Measurements from ENCODE around the gene AHSA1. TPM values are rescaled to one million over a fixed set of nuclear protein-coding genes. Genes with fewer than 3 reads are reported as not detected.

AHSA1 gene
- total and polyA plus RNA-seq, 10 of the 15 experiments (the other 5 are each of a cell fraction or from before 2014, with no cell fraction given) = 51.8 to 295 (median 201) TPM

DNA sequence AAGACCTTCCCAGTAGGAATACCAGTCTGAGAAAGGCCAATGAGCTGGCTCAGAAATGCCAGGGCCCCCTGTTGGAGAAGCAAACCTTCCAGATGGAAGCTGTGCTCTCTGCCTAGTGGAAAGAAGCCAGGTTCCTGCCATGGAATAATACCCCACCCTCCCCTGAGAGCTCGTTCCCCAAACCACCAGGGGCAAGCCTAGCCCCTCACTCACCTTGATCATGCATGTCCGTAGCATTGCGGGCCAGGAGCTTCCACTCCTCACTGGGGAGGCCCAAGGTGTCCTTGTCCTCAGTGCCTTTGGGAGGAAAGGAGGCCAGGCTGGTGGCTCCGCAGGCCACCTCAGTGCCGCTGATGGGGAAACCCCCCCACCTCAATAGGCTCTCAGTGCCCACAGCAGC is 20.1 kb downstream of the AHSA1 start:
- Histone ChIP-seq H3K27ac (ENCODE audit: control insufficient read depth, insufficient read depth) (no peak overlapping the region), H3K9ac (ENCODE audit: control insufficient read depth, insufficient read depth, low read length) (no peak overlapping the region), H3K4me1 (ENCODE audit: control insufficient read depth, insufficient read depth, low read length) (peaks cover 8% of the 10 kb centered on the region), H3K27me3 (replicated peaks in 1 of 2; ENCODE audit: control insufficient read depth in 2 of 2, insufficient read depth in 2 of 2, low read length in 1 of 2) (no peaks in the 10 kb centered on the region; a peak in 1 of 4 replicates), H3K4me2 (ENCODE audit: control insufficient read depth, insufficient read depth) (no peak overlapping the region), H3K36me3 (ENCODE audit: control insufficient read depth in 2 of 2, insufficient read depth in 2 of 2, low read length in 1 of 2) (no peaks in the 10 kb centered on the region), H2AFZ (ENCODE audit: control insufficient read depth, low read depth, low read length) (no peak overlapping the region), H3K79me2 (ENCODE audit: control insufficient read depth, insufficient read depth, low read length) (no peaks in the 10 kb centered on the region), H4K20me1 (ENCODE audit: control insufficient read depth, insufficient read depth) (no peaks in the 10 kb centered on the region), H3K9me3 (replicated peaks; ENCODE audit: control insufficient read depth, insufficient read depth, low read length) (no peaks in the 10 kb centered on the region), H3K4me3 (no peak overlapping the region)
- intact Hi-C loops (cut with micrococcal nuclease; ENCODE audit: unreplicated experiment) = no loop called here
- no peak; the same call in 2 of the 3 replicates for ATAC-seq
- RAD21 ChIA-PET (ENCODE audit: unreplicated experiment) = interaction anchor here (2.0 kb wide), 1 partner anchor 19 kb away, joined by 12 read pairs; the partner anchor contains the start of gene AHSA1
- CTCF ChIA-PET = interaction anchor here (1.2 to 9.3 kb wide), 2 partner anchors 19 to 29 kb away, joined by 4 to 40 read pairs; no protein-coding TSS in a partner anchor
- POLR2A ChIA-PET = interaction anchor here (1.4 kb wide), 1 partner anchor 10 kb away, joined by 12 read pairs; no protein-coding TSS in a partner anchor
- SMC1A ChIA-PET (ENCODE audit: uncharacterized antibody, unreplicated experiment) = interaction anchor here (0.8 to 1.4 kb wide), 3 partner anchors 19 to 74 kb away, joined by 4 to 5 read pairs (median 5); no protein-coding TSS in a partner anchor
- no peak for DNase-seq (ENCODE audit: low read depth, low spot score)
- BruUV-seq (replicated peaks) = no TSS peak
- FAIRE-seq = no peak
- in situ Hi-C loops (cut with MboI) = no loop called here
- 51% methylated on average over 5 of the region's 5 CpGs for WGBS (ENCODE audit: insufficient coverage, insufficient replicate concordance, low lambda C conversion rate, missing lambda C conversion rate)
- no peak for TF ChIP-seq CEBPB (IDR thresholded peaks at IDR 0.05; ENCODE audit: borderline replicate concordance in 1 of 2, low read depth in 2 of 2, low read length in 2 of 2)
- no peak for TF ChIP-seq ETV6 (conservative IDR thresholded peaks at IDR 0.05 in 1 of 2, IDR thresholded peaks at IDR 0.05 in 1 of 2; ENCODE audit: borderline replicate concordance in 1 of 2, low read depth in 1 of 2)
- TF ChIP-seq, protein P1, sequence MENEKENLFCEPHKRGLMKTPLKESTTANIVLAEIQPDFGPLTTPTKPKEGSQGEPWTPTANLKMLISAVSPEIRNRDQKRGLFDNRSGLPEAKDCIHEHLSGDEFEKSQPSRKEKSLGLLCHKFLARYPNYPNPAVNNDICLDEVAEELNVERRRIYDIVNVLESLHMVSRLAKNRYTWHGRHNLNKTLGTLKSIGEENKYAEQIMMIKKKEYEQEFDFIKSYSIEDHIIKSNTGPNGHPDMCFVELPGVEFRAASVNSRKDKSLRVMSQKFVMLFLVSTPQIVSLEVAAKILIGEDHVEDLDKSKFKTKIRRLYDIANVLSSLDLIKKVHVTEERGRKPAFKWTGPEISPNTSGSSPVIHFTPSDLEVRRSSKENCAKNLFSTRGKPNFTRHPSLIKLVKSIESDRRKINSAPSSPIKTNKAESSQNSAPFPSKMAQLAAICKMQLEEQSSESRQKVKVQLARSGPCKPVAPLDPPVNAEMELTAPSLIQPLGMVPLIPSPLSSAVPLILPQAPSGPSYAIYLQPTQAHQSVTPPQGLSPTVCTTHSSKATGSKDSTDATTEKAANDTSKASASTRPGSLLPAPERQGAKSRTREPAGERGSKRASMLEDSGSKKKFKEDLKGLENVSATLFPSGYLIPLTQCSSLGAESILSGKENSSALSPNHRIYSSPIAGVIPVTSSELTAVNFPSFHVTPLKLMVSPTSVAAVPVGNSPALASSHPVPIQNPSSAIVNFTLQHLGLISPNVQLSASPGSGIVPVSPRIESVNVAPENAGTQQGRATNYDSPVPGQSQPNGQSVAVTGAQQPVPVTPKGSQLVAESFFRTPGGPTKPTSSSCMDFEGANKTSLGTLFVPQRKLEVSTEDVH (IDR thresholded peaks at IDR 0.05; ENCODE audit: low read depth, partially characterized antibody) = no peak
- no peak for TF ChIP-seq GABPA (IDR thresholded peaks at IDR 0.05; ENCODE audit: low read depth)
- TF ChIP-seq, protein P2, sequence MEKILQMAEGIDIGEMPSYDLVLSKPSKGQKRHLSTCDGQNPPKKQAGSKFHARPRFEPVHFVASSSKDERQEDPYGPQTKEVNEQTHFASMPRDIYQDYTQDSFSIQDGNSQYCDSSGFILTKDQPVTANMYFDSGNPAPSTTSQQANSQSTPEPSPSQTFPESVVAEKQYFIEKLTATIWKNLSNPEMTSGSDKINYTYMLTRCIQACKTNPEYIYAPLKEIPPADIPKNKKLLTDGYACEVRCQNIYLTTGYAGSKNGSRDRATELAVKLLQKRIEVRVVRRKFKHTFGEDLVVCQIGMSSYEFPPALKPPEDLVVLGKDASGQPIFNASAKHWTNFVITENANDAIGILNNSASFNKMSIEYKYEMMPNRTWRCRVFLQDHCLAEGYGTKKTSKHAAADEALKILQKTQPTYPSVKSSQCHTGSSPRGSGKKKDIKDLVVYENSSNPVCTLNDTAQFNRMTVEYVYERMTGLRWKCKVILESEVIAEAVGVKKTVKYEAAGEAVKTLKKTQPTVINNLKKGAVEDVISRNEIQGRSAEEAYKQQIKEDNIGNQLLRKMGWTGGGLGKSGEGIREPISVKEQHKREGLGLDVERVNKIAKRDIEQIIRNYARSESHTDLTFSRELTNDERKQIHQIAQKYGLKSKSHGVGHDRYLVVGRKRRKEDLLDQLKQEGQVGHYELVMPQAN (conservative IDR thresholded peaks at IDR 0.05) = no peak
- TF ChIP-seq, protein P3, sequence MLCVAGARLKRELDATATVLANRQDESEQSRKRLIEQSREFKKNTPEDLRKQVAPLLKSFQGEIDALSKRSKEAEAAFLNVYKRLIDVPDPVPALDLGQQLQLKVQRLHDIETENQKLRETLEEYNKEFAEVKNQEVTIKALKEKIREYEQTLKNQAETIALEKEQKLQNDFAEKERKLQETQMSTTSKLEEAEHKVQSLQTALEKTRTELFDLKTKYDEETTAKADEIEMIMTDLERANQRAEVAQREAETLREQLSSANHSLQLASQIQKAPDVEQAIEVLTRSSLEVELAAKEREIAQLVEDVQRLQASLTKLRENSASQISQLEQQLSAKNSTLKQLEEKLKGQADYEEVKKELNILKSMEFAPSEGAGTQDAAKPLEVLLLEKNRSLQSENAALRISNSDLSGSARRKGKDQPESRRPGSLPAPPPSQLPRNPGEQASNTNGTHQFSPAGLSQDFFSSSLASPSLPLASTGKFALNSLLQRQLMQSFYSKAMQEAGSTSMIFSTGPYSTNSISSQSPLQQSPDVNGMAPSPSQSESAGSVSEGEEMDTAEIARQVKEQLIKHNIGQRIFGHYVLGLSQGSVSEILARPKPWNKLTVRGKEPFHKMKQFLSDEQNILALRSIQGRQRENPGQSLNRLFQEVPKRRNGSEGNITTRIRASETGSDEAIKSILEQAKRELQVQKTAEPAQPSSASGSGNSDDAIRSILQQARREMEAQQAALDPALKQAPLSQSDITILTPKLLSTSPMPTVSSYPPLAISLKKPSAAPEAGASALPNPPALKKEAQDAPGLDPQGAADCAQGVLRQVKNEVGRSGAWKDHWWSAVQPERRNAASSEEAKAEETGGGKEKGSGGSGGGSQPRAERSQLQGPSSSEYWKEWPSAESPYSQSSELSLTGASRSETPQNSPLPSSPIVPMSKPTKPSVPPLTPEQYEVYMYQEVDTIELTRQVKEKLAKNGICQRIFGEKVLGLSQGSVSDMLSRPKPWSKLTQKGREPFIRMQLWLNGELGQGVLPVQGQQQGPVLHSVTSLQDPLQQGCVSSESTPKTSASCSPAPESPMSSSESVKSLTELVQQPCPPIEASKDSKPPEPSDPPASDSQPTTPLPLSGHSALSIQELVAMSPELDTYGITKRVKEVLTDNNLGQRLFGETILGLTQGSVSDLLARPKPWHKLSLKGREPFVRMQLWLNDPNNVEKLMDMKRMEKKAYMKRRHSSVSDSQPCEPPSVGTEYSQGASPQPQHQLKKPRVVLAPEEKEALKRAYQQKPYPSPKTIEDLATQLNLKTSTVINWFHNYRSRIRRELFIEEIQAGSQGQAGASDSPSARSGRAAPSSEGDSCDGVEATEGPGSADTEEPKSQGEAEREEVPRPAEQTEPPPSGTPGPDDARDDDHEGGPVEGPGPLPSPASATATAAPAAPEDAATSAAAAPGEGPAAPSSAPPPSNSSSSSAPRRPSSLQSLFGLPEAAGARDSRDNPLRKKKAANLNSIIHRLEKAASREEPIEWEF (IDR thresholded peaks at IDR 0.05; ENCODE audit: insufficient replicate concordance, low read depth, low read length) = no peak
- TF ChIP-seq IKZF2 (IDR thresholded peaks at IDR 0.05) = no peak
- TF ChIP-seq BMI1 (IDR thresholded peaks at IDR 0.05; ENCODE audit: borderline replicate concordance) = no peak
- TF ChIP-seq SMARCA5 (IDR thresholded peaks at IDR 0.05) = no peak

All from GM12878 (cell line).